HG02852 (cell line): ENCODE results near the gene SPRR3.
"Not testable (repeated sequence)": the region's sequence is repeated elsewhere in the genome, so short reads cannot be mapped to it uniquely, and the experiment has no call there.

Source experiments
- ATAC-seq: cut with Tn5 transposase; IDR thresholded peaks from one replicate; pipeline ENCODE4 v1.9.1; 2021; ENCODE audit warnings: mild to moderate bottlenecking, moderate library complexity; ENCODE audit not compliant: unreplicated experiment

The SPRR3 gene

GRCh38 chr1:152983234-152983633 lies 18.3 kb upstream of the SPRR3 start:
- ATAC-seq, result no peak

- no peak for ATAC-seq
These were observed 17.8 kb upstream of the SPRR3 start, which contains the start of gene SPRR1A for GRCh38 chr1:152983743-152984142. SPRR1A (plus strand) TSS chr1:152984081; CDS start chr1:152985231, 1,150 bp downstream.

DNA sequence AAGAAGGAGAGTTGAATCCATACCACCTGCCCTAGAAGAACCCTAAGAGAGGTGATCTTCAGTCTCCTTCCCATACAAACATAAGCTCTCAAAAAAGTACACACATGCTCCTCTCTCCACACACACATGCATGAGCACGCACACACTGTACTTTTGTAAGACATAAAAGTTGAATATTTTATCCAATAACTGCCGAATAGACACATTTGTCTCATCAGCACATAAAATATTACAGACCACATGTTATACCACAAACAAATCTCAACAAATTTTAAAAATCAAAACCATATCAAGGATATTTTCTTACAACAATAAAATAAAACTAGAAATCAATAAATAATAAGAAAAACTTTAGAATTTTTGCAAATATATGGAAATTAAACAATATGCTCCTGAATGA lies 15.0 kb upstream of the SPRR3 start:
- no peak for ATAC-seq

DNA sequence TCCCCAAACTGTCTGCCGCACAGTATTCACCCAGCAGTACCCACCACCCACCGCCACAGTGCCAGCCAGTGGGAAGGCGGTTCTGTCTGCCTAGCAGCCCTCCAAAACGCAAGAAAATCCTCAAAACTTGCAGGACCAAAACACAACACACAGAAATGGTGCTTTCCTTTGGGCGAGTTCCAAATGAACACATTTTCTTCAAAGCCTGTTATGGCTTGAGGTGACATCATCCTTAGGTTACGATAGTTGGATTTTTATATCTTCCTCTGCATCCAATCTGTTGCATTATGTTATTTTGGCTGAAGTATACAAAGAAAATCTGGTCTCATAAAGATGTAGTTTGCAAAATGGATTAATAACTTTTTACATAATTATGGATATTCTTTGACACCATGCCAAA lies 8.4 kb upstream of the SPRR3 start:
- no peak for ATAC-seq

DNA sequence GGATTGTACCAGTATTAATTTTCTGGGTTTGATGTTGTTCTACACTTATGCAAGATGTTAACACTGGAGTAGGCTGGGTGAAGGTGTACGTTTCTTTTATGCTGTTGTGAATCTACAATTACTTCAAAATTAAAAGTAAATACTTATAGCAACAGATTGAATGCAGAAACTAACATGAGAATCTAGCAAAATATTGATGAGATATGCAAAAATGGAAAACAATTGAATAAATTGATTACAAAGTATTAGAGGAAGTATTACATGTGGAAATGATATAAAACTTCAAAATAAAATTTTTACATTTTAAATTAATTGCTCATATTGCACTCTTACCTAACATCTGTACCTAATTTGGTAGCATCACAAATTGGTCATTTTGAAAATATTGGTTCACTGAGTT lies 5.7 kb upstream of the SPRR3 start:
- ATAC-seq, result no peak

- ATAC-seq, result no peak
These were observed 4.7 kb upstream of the SPRR3 start for GRCh38 chr1:152996633-152997400.

DNA sequence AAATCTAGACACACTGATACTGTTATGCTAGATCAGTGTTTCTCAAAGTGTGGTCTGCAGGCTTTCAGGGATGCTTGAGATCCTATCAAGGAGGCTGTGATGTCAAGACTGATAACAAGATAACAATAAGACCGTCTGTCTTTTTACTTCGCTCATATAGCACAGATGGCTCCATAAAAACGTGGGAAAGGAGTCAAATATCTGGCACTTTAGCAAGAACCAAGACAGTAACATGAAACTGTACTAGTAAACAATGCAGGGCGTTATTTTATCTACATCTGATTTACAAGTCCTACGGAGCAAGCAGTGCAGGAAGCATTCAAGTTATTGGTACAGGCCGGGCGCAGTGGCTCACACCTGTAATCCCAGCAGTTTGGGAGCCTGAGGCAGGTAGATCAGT lies 3.6 kb upstream of the SPRR3 start:
- no peak for ATAC-seq

GRCh38 chr1:152998476-152998875 lies 3.1 kb upstream of the SPRR3 start:
- no peak for ATAC-seq

DNA sequence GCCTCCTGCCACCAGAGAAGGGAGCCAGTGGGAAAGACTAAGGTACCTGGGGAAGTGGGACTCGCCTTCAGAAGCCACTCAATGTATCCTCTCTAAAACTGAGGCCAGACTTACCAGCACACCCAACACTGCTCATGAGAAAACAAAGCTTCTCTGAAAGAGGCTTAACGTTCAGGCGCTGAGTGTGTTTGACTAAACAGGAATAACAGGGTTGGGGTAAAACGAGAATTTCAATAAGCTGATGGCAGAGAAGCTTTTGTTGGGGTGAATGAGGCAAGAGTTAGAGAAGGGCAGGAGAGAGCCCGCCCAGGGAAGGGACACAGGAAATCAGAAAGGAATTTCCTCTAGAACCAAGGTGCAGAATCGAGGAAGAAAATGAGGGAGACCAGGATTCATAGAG lies 1.7 kb upstream of the SPRR3 start:
- ATAC-seq, result no peak

DNA sequence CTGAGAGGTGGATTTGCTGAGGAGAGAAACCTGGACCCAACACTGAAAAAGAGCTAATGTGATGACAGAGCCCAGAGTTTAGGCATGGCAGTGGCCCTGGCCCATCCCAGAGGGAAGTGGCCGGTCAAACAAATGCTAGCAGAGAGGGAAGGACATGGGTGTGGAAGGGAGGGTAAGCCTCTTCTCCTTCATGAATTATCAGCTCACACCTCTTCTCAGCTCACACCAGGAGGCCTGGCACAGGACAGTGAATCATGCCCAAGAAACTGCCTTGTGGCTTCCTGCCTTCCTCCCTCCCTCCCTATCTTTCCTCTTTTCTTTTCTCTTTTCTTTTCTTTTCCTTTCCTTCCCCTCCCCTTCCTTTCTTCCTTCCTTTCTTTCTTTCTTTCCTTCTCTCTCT lies 1.3 kb upstream of the SPRR3 start:
- ATAC-seq, result no peak

- not testable (repeated sequence) for ATAC-seq
These were observed 9.7 kb downstream of the SPRR3 start for GRCh38 chr1:153011235-153011758.

- ATAC-seq, result not testable (repeated sequence)
These were observed 20.3 kb downstream of the SPRR3 start for GRCh38 chr1:153021829-153022228.

GRCh38 chr1:153022340-153022739 lies 20.8 kb downstream of the SPRR3 start:
- not testable (repeated sequence) for ATAC-seq

DNA sequence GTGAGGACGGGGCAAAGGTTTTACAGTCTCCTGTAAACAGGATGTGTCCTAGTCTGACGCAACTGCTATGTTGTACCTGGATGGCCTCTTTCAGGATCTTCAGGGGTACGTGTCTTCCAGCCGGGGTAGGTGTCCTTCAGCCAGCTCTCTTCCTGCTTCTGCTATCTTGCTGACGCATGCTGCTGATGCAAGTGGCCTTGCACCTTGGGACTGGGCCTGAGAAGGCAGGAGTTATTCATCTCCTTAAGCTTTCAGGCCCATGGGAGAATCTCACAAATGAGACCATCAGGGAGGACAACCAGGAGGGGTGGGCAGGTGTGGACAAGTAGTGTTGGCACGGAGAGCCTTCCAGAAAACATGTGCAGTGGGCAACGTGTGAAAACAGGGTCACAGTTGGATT lies 21.6 kb downstream of the SPRR3 start:
- ATAC-seq, result no peak

DNA sequence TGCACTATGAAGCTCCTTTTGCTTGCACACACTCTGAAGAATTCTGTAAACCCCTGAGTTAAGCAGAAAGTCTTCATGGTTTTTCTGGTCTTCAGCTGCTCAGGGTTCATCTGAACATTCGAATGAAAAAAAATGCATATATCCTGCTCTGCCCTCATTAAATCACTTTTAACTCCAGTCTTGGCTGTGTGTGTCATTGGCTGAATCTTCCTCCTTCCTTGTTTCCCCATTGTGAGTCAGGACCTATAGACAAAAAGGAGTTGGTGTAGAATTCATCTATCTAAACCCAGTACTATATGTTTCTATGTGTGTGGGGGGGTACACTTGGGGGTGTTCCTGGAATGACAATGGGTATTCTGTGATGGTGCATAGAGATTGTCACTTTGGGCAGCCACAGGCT lies 22.9 kb downstream of the SPRR3 start:
- ATAC-seq, result no peak

DNA sequence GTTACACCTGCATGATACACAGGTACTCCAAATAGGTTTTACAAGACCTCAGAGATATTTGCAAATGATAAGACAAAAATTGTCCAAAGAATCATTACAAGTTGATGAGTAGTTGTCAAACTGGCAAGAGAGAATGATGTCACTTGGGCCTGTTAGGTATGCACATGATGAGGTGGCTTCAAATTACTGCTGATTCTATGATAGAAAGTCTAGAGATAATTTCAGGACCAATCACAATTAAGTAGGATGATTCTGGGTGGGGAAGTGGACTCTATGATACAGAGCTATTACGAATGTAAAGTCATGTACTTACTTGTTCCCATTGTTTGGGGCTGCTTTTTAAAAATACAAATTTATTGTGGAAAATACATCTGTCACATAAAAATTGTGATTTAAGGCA lies 24.2 kb downstream of the SPRR3 start:
- ATAC-seq, result no peak

DNA sequence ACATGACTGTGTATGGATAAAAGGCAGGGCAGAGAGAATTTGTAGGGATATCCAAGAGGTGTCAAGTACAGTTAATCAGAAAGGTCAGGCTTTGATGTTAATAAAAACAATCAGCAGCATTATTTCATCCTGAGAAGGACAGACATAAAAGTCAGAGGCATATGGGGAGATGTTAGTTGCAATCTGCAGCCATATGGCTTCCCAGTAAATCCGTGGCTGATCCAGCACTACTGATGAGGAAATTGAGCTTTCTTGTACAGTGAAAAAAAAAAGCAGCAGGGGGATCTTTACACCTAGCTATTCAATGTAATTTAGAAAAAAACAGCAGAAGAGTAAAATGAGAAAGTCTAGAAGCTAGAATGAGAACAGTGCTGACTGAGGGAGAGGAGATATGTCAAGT lies 27.2 kb downstream of the SPRR3 start:
- ATAC-seq, result no peak

GRCh38 chr1:153030895-153031294 lies 29.3 kb downstream of the SPRR3 start, which contains the start of gene SPRR1B:
SPRR1B (plus strand) TSS chr1:153031203; CDS start chr1:153032346, 1,143 bp downstream.
- no peak for ATAC-seq

GRCh38 chr1:153032073-153032472 lies 30.5 kb downstream of the SPRR3 start:
- ATAC-seq, result no peak

- ATAC-seq, result no peak
These were observed 31.2 kb downstream of the SPRR3 start for GRCh38 chr1:153032677-153033308.

- no peak for ATAC-seq
These were observed 33.7 kb downstream of the SPRR3 start for GRCh38 chr1:153035211-153035610.

DNA sequence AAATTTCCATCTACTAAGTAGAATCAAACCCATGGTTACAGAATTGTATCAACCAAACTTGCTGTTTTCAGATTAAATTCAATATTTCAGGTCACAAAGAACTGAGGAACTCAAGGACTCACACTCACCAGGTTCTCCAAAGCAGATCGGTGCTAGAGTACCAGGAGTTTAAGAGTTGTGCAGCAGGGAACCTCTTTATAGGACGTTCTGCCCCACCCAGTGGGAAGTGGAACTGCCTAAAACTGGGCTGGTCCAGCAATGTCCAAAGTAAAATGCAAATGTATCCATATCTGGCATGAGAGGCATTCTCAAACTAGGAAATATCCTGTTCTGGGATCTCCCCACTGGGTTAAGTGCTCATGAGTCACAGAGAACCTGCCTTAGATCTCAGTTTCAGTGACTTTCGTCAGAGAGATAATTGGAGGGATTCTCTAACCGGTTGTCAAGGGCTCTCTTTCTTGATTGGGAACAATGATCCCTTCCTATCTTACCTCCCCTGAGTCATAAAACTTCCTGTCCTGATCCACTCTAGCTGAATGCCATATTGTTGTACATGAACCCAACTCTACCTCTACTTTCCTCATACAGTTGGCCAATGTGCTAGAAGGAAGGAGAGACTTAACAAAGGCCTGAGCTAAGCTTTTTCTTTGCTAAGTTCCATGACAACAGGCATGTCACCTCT lies 39.5 kb downstream of the SPRR3 start, which contains the start of gene SPRR2D:
Gene SPRR2D, minus strand, starts transcription at position 171 of the 682 bp plus-strand sequence. CDS start 774 bp downstream, outside the sequence.
- no peak for ATAC-seq
